Thyroid gland (tissue), 4 donors: ENCODE measurements around the gene CSNK1E. TPM values are rescaled to one million over a fixed set of nuclear protein-coding genes. Genes with fewer than 3 reads are reported as not detected.
"Not testable (repeated sequence)": the region's sequence is repeated elsewhere in the genome, so short reads cannot be mapped to it uniquely, and the experiment has no call there.

Source experiments
- DNase-seq, 2 donors: peaks; one replicate each; pipeline ENCODE4 v3.0.0-alpha.2; 2019
- H3K27ac ChIP-seq, 3 donors: fragments of 200-600 bp; sonication (generic); 1 replicate in 2 of 3; 2 replicates in 1 of 3; pipeline ENCODE4 v1.5.1; 2016 to 2019; ENCODE audit warnings: mild to moderate bottlenecking in 1 of 3, moderate library complexity in 1 of 3
- H3K27me3 ChIP-seq: fragments of 200-600 bp; sonication (generic); one replicate; pipeline ENCODE4 v1.5.1; 2019
- H3K36me3 ChIP-seq, 2 donors: fragments of 200-600 bp; sonication (generic); one replicate each; pipeline ENCODE4 v1.5.1; 2016 to 2019
- H3K4me1 ChIP-seq, 2 donors: fragments of 200-600 bp; sonication (generic); one replicate each; pipeline ENCODE4 v1.5.1; 2017 to 2019
- H3K4me3 ChIP-seq, 3 donors: fragments of 200-600 bp; sonication (generic); replicated peaks in 1 of 3; 1 replicate in 2 of 3; 2 replicates in 1 of 3; pipeline ENCODE4 v1.5.1; 2016; ENCODE audit warnings: mild to moderate bottlenecking in 1 of 3
- H3K9me3 ChIP-seq: fragments of 200-600 bp; sonication (generic); one replicate; pipeline ENCODE4 v1.5.1; 2017
- POLR2A ChIP-seq, 2 donors: fragments of 450-650 bp; IDR thresholded peaks; one replicate each; pipeline ENCODE4 v1.6.1; 2017; ENCODE audit warnings: antibody characterized with exemption in 2 of 2, mild to moderate bottlenecking in 2 of 2, moderate library complexity in 1 of 2
- WGBS, 2 donors: methylation state at CpG; one replicate each; pipeline ENCODE4 v1.1.5; 2017; 5-methylcytosine and 5-hydroxymethylcytosine counted together
- intact Hi-C: fragments of 100-400 bp; cut with DNase I; formaldehyde crosslinking; loops from one replicate; pipeline ENCODE4 v1.15.1; 2023
- total RNA-seq, 4 donors: library from RNA; depleted of rRNA; stranded (reverse); fragments of >200 nt; gene quantifications; one replicate each; pipeline ENCODE4 v1.2.3, GENCODE V29; 2016
- TF ChIP-seq, protein P1 (sequence below), 6 experiments: fragments of 200-600 bp in 3 of 6; fragments of 450-650 bp in 3 of 6; sonication (generic) in 3 of 6; IDR thresholded peaks; one replicate each; pipeline ENCODE4 v1.5.1; 2016 to 2019; ENCODE audit warnings: antibody characterized with exemption in 6 of 6, mild to moderate bottlenecking in 2 of 6, inconsistent platforms in 1 of 6, moderate library complexity in 1 of 6

The CSNK1E gene
- 10 to 100 TPM; 53.2 to 98.4 (median 69.5) TPM for total RNA-seq

DNA sequence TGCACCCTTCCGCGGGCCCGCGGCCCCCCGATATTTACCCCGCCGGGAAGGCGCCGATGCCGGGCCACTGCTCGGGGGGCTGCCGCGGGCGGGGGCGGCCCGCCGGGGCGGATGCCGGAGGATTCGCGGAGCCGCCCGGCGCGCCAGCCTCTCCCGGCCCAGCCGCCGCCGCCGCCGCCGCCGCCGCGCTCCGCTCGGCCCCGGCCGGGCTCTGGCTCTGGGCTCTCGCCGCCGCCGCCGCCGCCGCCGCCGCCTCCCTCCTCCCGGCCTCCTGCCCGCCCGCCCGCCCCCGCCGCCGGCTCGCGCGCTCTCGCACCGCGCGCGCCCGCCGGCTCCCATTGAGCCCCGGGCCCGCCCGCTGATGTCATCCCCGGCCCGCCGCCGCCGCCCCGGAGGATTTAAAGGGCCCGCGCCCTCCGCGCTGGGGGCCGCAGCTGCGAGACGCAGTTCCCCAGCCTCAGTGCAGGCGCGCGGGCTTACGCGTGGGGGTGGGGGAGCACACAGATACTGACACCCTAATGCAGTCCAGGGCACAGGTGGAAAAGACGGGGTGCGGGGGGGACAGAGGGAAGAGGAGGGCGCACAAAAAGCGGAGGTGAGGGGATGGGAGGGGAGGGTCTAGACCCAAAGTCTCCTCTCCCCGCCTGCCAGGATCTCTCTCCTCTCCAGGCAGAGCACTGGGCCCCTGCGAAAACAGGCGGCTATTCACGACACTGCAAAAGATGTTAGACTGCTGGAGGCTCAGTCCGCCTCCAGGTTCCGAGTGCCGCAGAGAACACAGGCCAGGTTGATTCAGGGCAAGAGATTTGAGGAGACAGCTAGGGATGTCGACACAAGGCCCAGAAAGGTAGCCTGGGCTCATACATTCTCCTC, at the start of gene CSNK1E:
TSS of gene CSNK1E (minus strand) at position 312 of the 873 bp plus-strand sequence. CDS start 3,276 bp downstream, outside the sequence.
- WGBS, 2 donors = 24% methylated on average over 11 to 13 of the region's 98 CpGs
- H3K4me1 ChIP-seq = peaks cover 30 to 36% of the 10 kb centered on the region in 2 donors
- H3K27me3 ChIP-seq = no peaks in the 10 kb centered on the region
- H3K27ac ChIP-seq = peak within 1 kb of the TSS; percentile 97 to 99 (median 97)
- TF ChIP-seq, protein P1, sequence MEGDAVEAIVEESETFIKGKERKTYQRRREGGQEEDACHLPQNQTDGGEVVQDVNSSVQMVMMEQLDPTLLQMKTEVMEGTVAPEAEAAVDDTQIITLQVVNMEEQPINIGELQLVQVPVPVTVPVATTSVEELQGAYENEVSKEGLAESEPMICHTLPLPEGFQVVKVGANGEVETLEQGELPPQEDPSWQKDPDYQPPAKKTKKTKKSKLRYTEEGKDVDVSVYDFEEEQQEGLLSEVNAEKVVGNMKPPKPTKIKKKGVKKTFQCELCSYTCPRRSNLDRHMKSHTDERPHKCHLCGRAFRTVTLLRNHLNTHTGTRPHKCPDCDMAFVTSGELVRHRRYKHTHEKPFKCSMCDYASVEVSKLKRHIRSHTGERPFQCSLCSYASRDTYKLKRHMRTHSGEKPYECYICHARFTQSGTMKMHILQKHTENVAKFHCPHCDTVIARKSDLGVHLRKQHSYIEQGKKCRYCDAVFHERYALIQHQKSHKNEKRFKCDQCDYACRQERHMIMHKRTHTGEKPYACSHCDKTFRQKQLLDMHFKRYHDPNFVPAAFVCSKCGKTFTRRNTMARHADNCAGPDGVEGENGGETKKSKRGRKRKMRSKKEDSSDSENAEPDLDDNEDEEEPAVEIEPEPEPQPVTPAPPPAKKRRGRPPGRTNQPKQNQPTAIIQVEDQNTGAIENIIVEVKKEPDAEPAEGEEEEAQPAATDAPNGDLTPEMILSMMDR (IDR thresholded peaks at IDR 0.05) = no peak
- peak in 1 of 2 donors; percentile 49 for TF ChIP-seq POLR2A (IDR thresholded peaks at IDR 0.05)
- intact Hi-C loops = loop anchor here (5.0 kb wide), 2 partner anchors 45 to 115 kb away; partner anchors contain the start of genes MAFF and TMEM184B
- H3K36me3 ChIP-seq = no peaks in the 10 kb centered on the region
- DNase-seq = peak; percentile 79 to 82
- H3K4me3 ChIP-seq = peak within 1 kb of the TSS; percentile 42 to 81 (median 71)
- no peaks in the 10 kb centered on the region for H3K9me3 ChIP-seq

DNA sequence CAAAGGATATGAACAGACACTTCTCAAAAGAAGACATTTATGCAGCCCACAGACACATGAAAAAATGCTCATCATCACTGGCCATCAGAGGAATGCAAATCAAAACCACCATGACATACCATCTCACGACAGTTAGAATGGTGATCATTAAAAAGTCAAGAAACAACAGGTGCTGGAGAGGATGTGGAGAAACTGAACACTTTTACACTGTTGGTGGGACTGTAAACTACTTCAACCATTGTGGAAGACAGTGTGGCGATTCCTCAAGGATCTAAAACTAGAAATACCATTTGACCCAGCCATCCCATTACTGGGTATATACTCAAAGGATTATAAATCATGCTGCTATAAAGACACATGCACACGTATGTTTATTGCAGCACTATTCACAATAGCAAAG, 48.6 kb upstream of the CSNK1E start:
- H3K9me3 ChIP-seq, intact Hi-C loops, H3K36me3 ChIP-seq, DNase-seq, H3K4me1 ChIP-seq, H3K4me3 ChIP-seq, H3K27me3 ChIP-seq, H3K27ac ChIP-seq: not testable (repeated sequence)
- WGBS, 2 donors = 93 to 99% methylated on average over 3 of the region's 3 CpGs

DNA sequence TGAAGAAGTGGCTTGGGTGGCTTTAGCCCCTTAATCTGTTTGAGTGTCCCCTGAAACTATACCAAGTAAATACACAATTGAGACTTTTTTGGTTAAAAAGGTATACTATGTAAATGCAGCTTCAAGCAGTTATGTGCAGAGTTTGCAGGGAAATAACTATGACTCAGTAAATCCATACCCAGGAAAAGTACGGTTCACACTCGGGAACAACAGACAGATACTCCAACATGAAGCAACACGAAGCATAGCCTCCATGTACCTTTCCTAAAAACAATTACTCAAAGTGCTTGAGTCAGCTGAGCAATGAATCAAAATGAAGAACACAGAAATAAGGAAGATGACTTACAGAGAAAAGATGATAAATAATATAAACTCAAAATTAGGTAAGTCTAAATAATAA, 47.9 kb upstream of the CSNK1E start:
- H3K4me3 ChIP-seq, H3K4me1 ChIP-seq, H3K27ac ChIP-seq, H3K27me3 ChIP-seq, intact Hi-C loops, H3K36me3 ChIP-seq, DNase-seq, H3K9me3 ChIP-seq: not testable (repeated sequence)
- WGBS, 2 donors = 95 to 96% methylated on average over 3 of the region's 3 CpGs

DNA sequence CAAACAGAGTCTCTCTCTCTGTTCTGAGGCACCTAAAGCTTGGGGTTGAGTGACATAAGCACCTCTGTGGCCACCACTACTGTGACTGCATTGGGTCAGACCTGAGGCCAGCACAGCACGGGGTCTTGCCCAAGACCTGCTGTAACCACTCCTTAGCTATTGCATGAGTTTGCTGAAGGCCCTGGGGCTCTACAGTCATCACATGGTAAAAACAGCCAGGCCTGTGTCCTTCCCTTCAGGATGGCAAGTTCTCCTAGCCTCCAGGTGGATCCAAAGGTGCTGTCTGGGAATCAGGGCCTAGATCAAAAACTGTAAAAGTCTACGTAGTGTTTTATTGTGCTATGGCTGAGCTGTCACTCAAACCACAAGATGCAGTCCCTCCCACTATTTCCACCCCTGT, 43.3 kb upstream of the CSNK1E start:
- H3K27ac ChIP-seq, DNase-seq, H3K9me3 ChIP-seq, intact Hi-C loops, H3K4me3 ChIP-seq, H3K4me1 ChIP-seq, H3K27me3 ChIP-seq, H3K36me3 ChIP-seq: not testable (repeated sequence)
- WGBS, 2 donors = 100% methylated on average over 1 of the region's 2 CpGs

- H3K4me1 ChIP-seq, intact Hi-C loops, H3K4me3 ChIP-seq, DNase-seq, H3K36me3 ChIP-seq, H3K9me3 ChIP-seq, H3K27me3 ChIP-seq, H3K27ac ChIP-seq: not testable (repeated sequence)
- 97 to 100% methylated on average over 1 of the region's 1 CpG for WGBS, 2 donors
Measured at GRCh38 chr22:38359817-38360216, 42.6 kb upstream of the CSNK1E start.

DNA sequence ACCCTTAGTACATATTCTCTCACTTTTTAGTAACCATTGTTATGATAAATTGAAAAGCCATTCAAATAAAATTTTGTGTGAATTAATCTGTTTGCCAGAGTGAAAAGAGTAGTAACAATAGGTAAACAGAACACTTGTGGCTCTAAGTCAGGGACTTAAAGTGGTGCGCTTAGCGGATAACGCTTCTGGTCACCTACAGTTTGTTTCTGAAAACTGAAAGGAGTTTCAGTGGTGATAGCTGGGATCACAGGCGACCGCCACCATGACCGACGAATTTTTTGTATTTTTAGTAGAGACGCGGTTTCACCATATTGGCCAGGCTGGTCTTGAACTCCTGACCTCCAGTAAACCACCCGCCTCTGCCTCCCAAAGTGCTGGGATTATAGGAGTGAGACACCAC, 40.7 kb upstream of the CSNK1E start:
- H3K4me3 ChIP-seq, intact Hi-C loops, DNase-seq, H3K27ac ChIP-seq, H3K36me3 ChIP-seq, H3K27me3 ChIP-seq, H3K9me3 ChIP-seq, H3K4me1 ChIP-seq: not testable (repeated sequence)
- 88 to 92% methylated on average over 10 of the region's 10 CpGs for WGBS, 2 donors

- intact Hi-C loops = no loop called here
- H3K36me3 ChIP-seq = no peaks in the 10 kb centered on the region
- H3K4me1 ChIP-seq = peaks cover 5 to 7% of the 10 kb centered on the region in 2 donors
- no peaks in the 10 kb centered on the region for H3K27me3 ChIP-seq
- DNase-seq = no peak
- no peak overlapping the region for H3K27ac ChIP-seq
- no peak overlapping the region for H3K4me3 ChIP-seq
- H3K9me3 ChIP-seq = no peaks in the 10 kb centered on the region
- WGBS, 2 donors = 94 to 99% methylated on average over 11 to 14 of the region's 14 CpGs
- TF ChIP-seq POLR2A (IDR thresholded peaks at IDR 0.05) = no peak
- TF ChIP-seq, protein P1 (IDR thresholded peaks at IDR 0.05) = no peak
Measured at GRCh38 chr22:38355275-38355674, 38.0 kb upstream of the CSNK1E start.
